ENCODE data around the gene MRTFA.
"Not testable (repeated sequence)": the region's sequence is repeated elsewhere in the genome, so short reads cannot be mapped to it uniquely, and the experiment has no call there.

The MRTFA gene

GRCh38 chr22:40594346-40594745 lies 42.2 kb downstream of the MRTFA start:
- DNase-seq: no peak

GRCh38 chr22:40593460-40594273 lies 42.9 kb downstream of the MRTFA start:
- DNase-seq: no peak

- no peak for DNase-seq
Measured at GRCh38 chr22:40592352-40593113, 44.0 kb downstream of the MRTFA start.

GRCh38 chr22:40588726-40589125 lies 47.8 kb downstream of the MRTFA start:
- DNase-seq: no peak

GRCh38 chr22:40586781-40587180 lies 49.7 kb downstream of the MRTFA start:
- no peak for DNase-seq

- no peak for DNase-seq
Measured at GRCh38 chr22:40585310-40585751, 51.2 kb downstream of the MRTFA start.

DNA sequence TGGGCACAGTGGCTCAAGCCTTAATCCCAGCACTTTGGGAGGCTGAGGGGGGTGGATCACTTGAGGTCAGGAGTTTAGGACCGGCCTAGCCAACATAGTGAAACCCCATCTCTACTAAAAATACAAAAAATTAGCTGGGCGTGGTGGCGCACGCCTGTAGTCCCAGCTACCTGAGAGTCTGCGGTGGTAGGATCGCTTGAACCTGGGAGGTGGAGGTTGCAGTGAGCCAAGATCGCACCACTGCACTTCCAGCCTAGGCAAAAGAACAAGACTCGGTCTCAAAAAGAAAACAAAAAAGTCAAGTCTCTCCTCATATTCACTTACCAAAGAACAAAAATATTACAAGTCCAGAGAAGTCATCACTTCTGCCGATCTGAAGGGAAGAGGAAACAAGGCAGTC lies 51.8 kb downstream of the MRTFA start:
- not testable (repeated sequence) for DNase-seq

DNA sequence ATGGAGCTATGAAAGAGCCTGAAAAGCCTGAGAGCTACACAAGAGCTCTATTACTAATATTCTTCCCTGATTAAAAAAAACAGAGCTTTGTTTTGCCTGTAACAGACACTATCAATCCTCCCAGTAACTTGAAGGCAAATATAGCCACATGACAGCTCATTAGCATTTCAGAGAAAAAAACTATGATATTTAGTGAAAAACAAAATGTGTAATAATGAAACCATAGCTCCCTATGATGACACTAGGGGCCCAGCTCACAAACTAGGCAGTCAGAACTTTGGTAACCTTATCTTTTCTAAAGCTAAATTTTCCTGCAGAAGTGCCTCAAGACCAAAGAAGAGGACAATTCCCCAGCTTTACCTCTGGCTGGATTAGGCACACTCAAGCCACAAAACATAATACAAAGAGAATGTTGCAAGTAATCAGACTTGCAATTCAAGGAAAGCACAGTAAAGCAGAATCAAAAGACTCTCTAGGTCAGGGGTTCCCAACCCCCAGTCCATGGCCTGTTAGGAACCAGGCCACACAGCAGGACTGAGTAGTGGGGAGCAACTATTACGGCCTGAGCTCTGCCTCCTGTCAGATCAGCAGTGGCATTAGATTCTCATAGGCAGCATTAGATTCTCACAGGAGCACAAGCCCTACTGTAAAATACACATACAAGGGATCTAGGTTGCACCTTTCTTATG lies 53.3 kb downstream of the MRTFA start:
- no peak for DNase-seq

GRCh38 chr22:40582063-40582462 lies 54.5 kb downstream of the MRTFA start:
- no peak for DNase-seq

DNA sequence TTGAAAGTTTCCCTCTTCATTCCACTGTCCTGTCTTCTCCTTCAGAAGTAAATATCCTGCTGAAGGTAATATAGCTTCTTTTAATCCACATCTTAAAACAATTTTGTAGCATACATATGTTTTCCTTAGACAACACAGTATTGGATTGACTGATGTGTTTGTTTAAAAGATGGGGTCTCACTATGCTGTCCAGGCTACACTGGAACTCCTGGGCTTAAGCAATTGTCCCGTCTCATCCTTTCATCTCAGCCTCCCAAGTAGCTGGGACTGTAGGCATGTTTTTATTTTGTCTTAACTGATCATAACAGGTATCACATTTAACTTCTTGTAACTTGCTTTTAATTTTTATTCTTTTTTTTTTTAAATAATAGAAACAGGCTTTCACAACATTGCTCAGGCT lies 55.9 kb downstream of the MRTFA start:
- no peak for DNase-seq

DNA sequence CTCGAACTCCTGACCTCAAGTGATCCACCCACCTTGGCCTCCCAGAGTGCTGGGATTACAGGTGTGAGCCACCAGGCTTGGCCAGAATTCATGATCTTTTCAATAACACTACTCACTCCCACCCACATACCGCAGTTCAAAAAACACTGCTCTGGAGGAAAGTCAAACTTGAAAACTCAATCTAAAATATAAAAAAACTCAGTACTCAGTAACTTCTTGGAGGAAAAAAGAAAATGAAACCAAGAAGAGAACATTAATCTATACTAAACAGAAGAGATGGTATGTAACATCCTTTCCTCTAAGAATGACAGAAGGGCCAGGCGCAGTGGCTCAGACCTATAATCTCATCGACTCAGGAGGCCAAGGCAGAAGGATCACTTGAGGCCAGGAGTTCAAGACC lies 58.3 kb downstream of the MRTFA start:
- DNase-seq: no peak

- no peak for DNase-seq
Measured at GRCh38 chr22:40572976-40573375, 63.5 kb downstream of the MRTFA start.

GRCh38 chr22:40571887-40572286 lies 64.6 kb downstream of the MRTFA start:
- DNase-seq: no peak

DNA sequence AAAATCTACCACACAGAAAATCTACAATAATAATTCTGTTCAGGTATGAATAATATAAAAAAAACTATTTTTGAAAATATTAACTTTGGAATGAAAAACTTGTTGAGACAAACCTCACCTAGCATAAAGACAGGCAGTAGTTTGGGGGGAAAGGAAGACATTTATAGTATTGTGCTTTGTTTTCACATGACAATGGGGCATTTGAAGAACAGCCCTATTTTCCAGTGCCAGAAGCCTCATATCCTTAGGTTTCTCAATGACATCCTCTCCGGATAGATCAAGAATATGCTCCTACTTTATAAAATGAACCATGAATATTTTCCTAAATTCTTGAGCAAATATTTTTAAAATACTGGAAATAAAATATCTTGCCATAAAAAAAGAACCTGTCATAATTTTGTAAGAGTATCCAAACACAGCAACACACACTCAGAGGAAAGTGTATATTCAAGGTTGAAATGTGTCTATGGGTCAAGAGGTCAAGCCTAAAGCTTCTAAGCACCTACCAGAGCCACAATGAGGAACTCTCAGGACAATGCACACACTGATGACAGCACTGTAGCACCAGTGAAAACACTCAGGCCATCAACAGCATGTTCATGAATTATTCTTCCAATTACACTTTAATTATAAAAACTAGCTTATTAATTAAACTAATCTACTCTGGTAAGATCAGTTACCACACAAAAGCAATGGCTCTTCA lies 68.7 kb downstream of the MRTFA start:
- DNase-seq: no peak

DNA sequence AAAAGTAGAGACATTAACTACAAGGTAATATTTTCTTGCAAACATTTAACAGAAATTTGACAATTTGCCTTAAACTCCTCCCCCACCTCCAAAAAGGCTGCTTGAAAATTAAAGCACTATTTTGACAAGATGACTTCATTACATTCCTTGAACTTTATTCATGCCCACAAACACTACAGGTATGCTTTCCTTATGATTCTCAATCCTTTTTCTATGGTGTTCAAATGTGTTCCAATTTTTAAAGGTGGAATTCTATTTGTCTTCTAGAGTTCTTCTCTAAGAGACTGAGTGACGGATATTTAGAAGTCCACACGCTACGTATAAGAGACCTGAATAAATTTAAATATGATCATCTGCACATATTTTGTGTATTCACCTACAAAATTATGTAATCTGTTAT lies 69.4 kb downstream of the MRTFA start:
- DNase-seq: no peak

DNA sequence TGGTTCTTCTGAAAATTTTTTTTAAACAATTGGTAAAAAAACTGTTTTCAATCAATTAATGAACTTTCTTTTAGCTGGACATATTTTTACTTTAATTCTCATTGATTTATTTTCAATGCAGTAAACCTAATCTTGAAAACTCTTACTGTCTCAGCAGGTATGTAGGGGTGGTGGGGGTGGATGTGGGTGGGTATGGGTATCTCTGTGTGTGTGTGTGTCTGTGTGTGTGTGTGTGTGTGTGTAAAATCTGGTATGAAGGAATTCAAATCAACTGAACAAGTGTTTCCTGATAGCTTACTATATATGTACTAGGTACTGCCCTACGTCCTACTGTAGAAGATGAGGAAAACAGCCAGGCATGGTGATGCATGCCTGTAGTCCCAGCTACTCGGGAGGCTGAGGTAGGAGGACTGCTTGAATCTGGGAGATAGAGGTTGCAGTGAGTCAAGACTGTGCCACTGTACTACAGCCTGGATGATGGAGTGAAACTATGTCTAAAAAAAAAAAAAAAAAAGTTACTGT lies 75.5 kb downstream of the MRTFA start:
- DNase-seq: no peak

DNA sequence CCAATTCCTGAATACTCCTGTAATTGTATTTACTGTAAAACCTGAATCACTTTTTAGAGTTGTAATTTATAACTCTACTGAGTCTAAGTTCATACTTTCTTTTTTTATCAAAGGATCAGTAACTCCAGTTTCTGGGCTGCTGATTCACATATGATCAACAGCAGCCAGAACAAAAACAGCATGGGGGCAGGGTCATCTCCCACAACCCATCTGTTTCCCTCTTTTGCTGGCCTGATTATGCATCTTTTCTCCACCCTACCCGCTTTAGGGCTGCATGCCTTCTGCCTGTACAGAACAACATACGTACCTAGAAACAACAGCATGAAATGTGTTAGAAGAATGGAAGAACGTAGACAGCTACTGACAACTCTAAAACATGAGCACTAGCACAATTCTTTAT lies 76.0 kb downstream of the MRTFA start:
- no peak for DNase-seq

GRCh38 chr22:40557972-40558371 lies 78.5 kb downstream of the MRTFA start:
- no peak for DNase-seq

GRCh38 chr22:40556641-40557040 lies 79.9 kb downstream of the MRTFA start:
- DNase-seq: no peak

GRCh38 chr22:40554023-40554422 lies 82.5 kb downstream of the MRTFA start:
- not testable (repeated sequence) for DNase-seq

DNA sequence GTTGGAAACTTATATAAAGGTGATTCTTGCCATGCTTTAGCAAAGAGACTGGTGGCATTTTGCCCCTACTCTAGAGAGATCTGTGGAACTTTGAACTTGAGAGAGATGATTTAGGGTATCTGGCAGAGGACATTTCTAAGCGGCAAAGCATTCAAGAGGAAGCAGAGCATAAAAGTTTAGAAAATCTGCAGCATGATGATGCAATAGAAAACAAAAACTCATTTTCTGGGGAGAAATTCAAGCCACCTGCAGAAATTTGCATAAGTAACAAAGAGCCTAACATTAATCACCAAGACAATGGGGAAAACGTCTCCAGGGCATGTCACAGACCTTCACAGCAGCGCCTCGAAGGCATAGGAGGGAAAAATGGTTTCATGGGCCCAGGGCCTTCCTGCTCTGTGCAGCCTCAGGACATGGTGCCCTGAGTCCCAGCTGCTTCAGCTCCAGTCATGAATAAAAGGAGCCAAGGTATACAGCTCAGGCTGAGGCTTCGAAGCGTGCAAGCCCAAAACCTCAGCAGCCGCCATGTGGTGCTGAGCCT lies 83.4 kb downstream of the MRTFA start:
- no peak for DNase-seq

GRCh38 chr22:40552070-40552469 lies 84.4 kb downstream of the MRTFA start:
- no peak for DNase-seq

All from activated naive CD4-positive, alpha-beta T cell treated with Interleukin-2 at 50 U/mL for 16 hours (primary cell).